ENCODE data around the gene RAD21L1.

The RAD21L1 gene

GRCh38 chr20:1274485-1275311 lies 48.9 kb downstream of the RAD21L1 start:
- DNase-seq: no peak

GRCh38 chr20:1275919-1276318 lies 50.1 kb downstream of the RAD21L1 start:
- DNase-seq: no peak

GRCh38 chr20:1277529-1278322 lies 51.9 kb downstream of the RAD21L1 start:
- DNase-seq: no peak

- no peak for DNase-seq
Observed at GRCh38 chr20:1278993-1279392, 53.1 kb downstream of the RAD21L1 start.

GRCh38 chr20:1280195-1281102 lies 54.6 kb downstream of the RAD21L1 start:
- DNase-seq: no peak

- no peak for DNase-seq
Observed at GRCh38 chr20:1281279-1282057, 55.6 kb downstream of the RAD21L1 start.

- DNase-seq: no peak
Observed at GRCh38 chr20:1282966-1283365, 57.1 kb downstream of the RAD21L1 start.

GRCh38 chr20:1283522-1284510 lies 58.0 kb downstream of the RAD21L1 start:
- no peak for DNase-seq

- no peak for DNase-seq
Observed at GRCh38 chr20:1286267-1287024, 60.6 kb downstream of the RAD21L1 start.

GRCh38 chr20:1287306-1287705 lies 61.5 kb downstream of the RAD21L1 start:
- DNase-seq: no peak

GRCh38 chr20:1287787-1288569 lies 62.1 kb downstream of the RAD21L1 start:
- no peak for DNase-seq

- DNase-seq: no peak
Observed at GRCh38 chr20:1291191-1291741, 65.4 kb downstream of the RAD21L1 start.

GRCh38 chr20:1292620-1293019 lies 66.8 kb downstream of the RAD21L1 start:
- DNase-seq: no peak

GRCh38 chr20:1293641-1294379 lies 68.0 kb downstream of the RAD21L1 start:
- DNase-seq: no peak

- DNase-seq: no peak
Observed at GRCh38 chr20:1294497-1294896, 68.7 kb downstream of the RAD21L1 start.

GRCh38 chr20:1295276-1295930 lies 69.6 kb downstream of the RAD21L1 start:
- no peak for DNase-seq

- no peak for DNase-seq
Observed at GRCh38 chr20:1296117-1296610, 70.3 kb downstream of the RAD21L1 start.

Data from hematopoietic multipotent progenitor cell treated with erythropoietin and hydrocortisone succinate and interleukin-3 and kit ligand, for 6 days (in vitro differentiated cells).